ENCODE measurements around the gene CHCHD6.

Gene CHCHD6

DNA sequence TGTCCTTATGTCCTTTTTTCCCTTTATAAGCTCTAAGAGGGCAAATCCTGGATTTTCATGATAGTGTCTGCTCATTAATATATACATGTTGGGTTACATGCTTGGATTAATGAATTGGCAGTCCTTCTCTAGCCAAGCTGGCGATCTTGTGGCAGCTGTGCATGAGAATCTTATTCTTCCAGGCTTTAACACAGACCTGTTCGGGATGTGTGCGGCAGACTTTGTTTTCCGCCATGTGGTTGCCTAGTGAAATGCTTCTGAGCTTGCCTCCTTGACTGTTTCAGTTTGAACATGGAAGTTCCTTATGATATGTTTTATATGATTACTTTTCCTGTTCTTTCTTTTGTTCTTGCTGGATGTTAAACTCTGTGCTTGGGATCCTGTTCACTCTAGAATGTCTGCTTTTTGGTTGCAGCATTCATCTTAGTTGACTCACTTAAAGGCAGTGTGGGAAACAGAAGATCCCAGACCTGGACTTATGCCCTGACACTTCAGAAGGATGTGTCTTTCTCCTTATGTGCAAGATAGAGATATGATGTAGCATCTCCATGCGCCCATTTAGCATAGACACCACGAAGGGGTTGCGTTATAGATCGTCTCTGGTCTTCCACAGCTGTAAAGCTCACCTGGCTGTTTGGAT lies 7.2 kb downstream of the CHCHD6 start:
- DNase-seq: no peak

DNA sequence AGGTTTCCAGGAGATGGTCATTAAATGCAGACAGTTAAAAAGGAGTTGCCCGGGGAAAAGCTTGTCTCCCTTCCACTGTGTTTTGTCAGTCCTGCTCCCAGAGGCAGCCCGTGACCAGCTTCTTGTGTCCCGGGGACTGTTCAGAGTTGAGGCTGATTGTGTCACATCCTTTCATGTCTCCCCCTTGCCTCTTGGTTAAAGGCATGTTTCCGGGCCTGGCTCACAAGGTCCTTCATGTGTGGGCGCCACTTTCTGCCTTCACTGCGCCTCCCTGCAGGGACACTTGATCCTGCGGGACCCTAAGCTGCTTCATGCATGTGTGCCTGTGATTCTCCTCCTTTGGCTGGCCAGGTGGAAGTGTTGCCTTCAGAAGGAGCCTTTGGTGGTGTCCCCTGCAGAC lies 9.2 kb downstream of the CHCHD6 start:
- DNase-seq: no peak

DNA sequence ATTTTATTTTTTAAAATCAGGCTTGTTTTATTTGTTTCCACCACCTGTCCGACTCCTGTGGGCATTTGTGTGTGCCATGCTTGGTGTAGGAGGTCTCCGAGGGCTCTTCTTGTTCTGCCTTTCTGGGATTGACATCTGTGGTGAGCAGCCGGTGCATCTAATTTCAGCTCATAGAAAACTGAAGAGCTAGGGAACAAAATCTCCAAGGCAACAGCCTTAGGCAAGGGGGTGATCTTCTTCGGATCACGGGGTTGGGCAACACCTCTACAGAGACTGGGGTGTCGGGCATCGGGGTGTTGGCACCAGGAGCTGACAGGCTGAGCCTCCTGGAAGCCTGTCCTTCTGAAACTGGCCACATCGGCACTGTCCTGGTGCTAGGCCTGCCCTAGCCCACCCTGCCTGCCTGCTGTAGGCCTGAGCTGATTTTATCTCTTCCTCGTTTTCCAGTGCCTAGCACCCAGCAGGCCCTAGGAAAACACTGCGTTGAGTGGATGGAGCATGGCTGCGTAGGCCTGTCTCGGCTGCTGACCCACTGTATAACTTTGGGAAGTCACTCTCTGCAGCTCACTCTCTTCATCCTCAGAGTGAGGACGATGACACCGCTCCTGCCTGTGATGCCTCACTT lies 10.3 kb downstream of the CHCHD6 start:
- no peak for DNase-seq

DNA sequence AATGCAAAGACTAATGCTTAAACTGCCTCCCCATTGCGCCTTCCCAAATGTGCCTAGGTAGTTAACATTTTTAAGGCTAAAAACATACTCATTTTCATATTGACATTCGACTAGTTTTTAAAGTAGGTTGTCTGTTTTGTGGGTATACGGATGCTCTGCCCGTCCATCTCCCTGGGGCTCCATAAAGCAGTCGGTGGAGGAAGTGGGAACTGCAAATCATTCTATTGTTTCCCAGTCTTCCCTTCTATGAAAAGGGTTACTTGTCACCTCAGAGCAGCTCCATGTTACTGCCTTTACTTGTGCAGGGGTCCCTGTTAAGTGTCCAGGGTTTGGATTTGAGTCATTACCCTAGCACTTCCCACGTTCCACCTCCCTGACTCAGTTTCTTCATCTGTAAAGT lies 10.9 kb downstream of the CHCHD6 start:
- no peak for DNase-seq

DNA sequence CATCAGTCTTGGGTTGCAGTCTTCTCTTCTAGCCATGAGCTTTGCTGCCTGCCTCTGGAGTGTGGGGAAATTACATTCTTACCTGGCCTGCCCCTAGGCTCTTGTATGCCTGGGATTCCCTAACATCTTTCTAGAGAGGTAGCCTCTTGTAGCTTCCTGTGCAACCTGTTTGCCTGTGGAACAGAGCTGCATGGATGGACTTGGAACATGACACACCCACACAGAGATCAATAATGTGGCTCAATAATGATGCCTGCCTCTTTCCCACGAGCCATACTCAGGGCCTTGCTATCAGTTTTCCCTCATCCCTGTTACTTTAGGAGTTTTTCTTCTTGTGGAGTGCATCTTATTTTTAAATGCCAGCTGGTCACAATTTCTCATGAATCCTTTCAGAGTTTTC lies 11.4 kb downstream of the CHCHD6 start:
- no peak for DNase-seq

DNA sequence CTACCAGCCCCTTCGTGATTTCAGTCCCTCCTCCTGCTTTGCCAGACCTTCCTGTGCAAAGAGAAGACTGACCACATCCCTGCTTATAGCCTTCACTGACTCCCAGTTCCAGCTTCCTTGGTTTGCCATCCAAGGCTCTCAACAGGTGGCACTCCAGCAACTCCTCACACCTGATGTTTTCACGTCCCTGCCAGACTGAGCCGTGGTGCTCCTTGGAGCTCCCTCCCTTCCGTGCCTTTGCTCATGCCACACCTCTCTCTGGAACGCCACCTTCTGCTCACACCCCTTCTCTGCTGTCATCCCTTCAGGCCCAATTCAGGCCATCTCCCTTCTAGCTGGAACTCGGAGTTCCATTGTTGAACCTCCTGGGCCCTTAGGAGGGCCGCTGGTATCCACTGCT lies 12.0 kb downstream of the CHCHD6 start:
- no peak for DNase-seq

DNA sequence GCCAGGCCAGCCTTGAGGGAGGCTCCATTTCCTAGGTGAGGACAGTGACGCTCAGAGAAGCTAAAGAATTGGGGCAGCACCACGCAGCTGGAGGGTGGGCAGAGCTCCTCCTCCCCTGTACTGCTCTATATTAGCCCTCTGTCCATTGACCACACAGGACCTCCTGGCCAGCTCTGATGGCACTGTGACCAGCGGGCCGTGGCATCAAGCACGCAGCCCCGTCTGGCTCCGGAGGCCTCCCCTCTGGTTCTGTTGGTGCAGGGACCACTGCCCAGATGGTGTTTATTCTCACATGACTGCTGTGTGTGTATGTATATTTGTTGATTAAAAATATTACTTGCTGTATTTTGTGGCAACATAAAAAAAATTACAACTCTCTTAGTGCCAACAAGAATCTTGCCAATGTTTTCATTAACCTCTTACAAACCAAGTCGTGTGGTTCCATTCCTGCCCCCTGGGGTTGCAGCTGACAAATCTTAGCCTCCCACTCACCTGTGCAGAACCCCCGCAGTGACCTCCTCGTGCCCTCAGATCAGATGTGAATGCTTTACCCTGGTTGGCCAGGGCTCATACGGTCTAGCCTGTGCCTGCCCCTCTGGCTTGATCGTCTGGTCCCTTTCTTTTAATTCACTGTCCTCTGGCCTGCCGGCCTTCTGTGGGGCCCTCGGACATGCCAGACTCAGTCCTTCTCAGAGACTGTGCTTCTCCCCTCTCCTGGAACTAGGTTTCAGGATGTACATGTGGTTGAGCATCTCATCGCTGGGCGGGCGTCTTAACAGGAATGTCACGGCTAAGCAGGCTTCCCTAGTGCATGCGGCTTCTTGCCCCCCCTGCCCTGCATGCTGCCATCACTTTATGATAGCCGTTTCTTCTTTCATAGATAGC lies 14.8 kb downstream of the CHCHD6 start:
- no peak for DNase-seq

DNA sequence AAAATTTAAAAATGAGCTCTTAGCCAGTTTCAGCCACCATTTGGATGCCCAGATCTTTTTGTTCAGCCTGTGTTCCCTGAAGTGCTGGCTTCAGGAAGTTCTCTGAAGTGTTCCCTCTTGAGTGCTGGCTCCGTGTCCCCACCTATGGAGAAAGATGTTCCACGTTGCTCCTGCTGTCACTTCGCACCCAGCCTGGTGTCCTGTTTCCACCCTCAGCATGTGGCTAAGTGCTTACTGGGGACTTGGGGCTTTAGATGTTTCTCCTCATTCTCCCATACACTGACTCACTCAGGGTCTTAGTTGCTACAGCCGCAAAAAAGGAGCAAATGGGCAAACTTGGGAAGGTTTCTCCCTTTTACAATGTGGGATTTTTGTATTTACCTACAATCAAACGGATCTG lies 16.6 kb downstream of the CHCHD6 start:
- DNase-seq: no peak

DNA sequence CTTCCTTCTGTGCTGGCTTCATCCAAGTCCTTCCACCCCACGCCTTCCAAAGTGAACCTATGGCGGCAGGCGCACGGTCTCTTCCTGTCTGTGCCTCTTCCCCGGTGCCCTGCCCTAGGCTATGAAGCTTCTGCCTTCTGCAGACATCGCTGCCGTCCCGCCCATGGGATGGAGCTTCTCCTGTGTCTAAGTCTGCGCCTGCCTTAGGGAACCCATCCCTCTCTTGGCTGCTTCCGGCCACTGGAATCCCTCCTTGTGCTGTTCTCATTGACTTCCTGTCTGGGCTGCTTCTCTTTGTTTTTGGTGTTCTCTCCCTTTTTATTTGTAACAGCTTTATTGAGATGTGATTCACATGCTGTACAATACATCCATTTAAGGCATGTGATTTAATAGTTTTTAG lies 17.2 kb downstream of the CHCHD6 start:
- DNase-seq: no peak

DNA sequence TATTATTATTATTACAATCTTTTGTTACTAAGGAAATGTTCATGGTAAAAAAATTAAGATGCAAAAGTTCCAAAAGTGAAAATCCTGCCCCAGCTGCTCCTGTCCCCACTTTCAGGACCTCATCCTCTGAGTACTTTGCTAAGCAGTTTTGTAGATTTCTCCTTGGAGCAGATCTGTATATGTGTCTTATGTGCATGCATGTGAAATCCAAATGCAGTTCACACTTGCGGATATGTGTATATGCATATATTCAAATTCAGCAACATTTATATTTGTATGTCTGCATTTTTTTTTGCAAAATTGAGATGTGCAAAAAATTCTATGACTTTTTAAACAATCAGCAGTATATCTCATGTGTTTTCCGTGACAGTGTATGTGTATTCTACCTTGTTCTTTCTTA lies 19.2 kb downstream of the CHCHD6 start:
- DNase-seq: no peak

DNA sequence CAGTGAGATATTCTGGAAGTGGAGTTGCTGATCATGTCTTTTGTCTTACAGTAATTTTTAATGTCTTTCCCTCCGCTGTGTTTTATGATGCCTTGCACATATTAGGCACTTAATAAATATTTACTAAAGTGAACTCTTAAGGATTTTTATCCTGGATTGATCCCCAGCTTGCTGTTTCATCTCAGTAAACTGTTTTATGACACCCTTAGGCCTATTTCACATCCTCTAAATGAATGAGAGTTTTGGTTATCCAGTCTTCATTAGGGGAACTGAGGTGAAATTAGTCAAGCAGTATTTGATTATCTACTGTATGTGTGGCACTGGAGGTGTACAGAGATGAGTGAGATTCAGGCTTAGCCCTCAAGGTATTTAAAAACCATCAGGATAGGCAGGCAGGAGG lies 19.8 kb downstream of the CHCHD6 start:
- no peak for DNase-seq

DNA sequence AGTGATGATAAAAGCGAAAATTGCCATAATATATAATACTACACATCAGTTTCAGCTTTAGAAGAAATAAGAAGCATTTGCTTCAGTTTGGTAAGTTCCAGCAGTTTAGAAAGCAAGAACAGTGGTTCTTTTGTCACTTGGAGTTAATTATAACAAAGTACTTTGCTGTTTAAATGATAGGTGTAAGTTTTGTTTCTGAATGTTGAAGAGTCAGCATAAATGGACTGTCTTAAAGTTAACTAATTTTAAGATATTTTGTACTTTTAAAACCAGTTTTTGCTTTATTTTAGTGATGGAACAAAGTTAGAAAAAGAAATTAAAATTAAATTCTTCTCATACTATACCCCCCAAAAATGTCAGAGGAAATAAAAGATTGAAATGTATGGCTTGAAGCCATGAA lies 24.6 kb downstream of the CHCHD6 start:
- no peak for DNase-seq

DNA sequence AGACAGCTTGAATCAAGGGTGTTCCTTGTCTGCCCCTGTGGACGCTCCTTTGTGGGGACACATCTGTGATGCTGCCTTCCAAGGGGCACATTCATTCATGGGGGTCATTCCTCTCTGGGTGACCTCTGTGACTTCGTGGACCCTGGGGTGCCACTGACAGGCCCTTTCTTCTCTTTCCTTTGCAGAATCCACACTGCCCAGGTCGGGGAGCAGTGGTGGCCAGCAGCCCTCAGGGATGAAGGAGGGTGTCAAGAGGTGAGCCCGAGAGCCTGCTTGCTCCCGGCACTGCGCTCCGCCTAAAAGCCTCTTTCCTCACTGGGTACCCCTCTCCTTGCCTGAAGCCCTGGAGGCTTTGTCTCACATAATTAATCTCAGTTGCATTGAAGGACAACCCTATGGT lies 26.3 kb downstream of the CHCHD6 start:
- DNase-seq: no peak

DNA sequence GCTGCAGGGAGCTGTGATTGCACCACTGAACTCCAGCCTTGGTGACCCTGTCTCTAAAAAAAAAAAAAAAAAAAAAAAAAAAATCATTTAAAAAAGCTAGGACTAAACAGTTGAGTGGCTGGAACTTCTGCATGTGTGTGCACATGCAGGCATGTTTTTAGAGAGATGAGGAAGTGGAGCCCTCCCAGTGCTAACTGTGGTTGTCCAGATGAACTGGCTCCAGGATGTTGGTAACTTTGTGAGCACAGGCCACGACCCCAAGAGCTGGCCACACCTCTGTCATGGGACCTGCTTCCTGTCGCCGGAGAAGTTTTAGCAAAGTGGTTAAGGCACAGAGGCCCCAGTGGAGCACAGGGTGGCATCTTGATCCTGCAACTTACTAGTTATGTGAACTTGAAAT lies 27.0 kb downstream of the CHCHD6 start:
- DNase-seq: no peak

DNA sequence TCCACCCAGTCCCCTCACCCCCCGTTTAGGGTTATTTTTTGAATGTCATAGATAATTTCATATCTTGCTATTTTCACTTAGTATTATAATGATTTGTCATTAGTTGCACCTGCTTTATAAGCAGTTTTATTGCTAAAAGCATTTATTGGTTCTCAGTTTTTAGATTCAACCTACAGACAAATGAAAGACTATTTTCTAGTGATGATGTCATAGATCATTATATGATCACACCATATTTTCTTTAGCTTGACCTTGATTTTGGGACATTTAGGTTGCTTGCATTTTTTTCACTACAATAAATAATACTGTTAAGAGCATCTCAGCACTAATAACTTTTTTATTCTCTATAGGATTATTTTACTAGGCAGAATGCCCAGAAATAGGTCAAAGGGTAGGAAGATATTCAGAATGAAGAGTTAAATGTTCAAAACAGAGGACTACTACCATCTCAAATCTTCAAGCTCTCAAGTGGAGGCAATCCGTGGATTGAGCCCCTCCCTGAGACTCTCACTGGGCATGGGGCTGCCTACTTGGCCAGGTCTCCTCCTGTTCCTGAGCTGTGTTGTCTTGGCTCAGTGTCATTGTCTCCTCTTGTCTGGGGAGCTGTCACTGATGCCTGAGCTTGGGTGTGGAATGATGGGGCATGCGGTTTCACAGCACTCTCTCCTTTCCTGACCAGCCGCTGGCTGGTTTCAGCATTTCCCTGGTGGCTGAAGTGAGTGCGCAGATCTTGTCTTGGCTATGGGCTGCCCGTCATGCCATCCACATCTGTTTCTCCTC lies 28.4 kb downstream of the CHCHD6 start:
- no peak for DNase-seq

DNA sequence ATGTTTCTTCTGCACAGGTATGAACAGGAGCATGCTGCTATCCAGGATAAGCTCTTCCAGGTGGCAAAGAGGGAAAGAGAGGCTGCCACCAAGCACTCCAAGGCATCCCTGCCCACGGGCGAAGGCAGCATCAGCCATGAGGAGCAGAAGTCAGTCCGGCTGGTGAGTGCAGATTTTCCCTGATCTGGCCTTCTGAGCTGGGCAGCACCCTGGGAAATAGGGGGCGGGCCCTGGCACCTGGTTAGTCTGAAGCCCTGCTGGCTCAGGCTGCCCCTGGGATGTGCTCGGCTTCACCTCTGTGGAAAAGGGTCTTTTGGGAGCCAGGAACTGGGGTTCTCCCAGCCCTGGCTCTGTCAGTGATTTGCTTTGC lies 29.0 kb downstream of the CHCHD6 start:
- DNase-seq: no peak

DNA sequence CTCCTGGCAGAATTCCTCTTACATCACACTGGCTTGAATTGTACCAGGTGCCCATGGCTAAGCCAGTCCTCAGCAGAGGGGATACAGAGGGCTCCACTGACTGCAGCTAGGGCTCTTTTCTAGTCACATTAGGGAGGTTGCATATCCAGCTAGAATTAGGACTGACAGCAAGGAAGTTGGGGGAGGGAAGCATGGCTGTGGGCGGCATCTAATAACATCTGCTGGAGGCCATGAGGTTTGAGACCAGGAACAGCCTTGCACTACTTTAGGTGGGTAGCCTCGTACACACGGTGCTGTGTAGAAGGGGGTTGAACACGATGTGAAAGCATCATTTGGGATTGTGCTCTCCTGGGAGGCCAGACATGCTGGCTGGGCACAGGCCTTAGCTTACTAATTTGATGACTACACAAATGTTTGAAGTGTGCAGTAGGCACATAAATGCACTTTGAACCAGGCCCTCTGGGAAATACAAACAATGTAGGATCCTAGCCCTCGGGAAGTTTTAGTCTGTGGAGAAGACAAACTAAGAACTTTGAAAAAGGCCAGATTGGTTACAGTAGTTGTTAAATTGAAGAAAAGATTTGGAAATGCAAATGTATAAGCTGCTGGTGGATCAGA lies 30.2 kb downstream of the CHCHD6 start:
- no peak for DNase-seq

DNA sequence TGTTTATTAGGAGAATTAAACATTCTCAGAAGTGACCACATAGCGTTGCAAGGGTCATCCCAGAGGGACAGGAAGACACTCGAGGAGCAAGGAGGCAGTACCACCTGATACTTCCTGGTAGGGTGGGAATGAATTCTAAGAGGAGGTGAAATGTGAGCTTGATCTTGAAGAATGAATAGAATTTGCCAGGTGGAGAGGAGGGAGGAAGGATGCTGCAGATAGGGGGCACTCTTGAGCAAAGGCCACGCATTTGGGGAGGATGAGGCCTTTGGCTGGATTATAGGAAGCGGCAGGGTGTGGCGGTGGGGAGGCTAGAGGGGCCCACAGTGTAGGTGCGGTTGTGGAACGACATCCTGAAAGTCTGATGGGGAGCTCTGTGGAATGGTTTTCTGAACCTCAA lies 33.5 kb downstream of the CHCHD6 start:
- no peak for DNase-seq

DNA sequence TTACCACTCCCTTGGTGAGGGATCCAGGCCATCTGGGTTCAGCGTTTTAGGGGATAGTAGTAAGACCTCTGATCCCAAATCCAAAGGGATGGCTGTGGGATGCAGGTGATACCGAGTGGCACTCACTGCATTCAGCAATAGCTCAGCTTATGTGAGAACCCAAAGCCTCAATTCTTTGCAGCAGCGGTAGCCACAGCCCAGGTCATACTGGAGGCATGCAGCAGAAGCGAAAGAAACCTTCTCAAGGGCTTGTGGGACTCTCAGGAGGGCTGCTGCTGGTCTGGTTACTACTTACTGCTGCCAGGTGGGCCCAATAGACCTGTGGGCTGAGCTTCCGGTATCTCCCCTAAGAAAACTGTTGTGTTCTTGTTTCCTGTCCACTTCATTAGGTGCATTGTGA lies 38.0 kb downstream of the CHCHD6 start:
- DNase-seq: no peak

DNA sequence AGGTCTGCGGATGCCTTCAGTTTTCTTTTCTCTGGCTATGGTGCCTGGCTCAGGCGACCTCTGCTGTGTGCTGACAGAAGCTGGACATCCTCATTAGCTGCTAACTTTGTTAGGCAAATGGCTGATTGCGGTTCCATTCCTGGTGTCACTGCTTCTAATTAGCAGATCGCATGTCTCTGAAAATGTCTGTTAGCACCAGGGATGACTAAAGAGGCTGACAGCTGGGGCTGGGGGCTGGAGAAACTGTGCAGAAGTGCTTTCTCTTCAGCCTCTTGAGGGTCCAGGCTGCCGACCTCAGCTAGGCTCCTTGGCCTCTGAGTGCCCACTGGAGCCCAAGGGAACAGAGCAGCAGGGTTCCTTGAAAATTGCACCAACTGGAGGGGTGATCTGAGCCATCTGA lies 39.3 kb downstream of the CHCHD6 start:
- no peak for DNase-seq

DNA sequence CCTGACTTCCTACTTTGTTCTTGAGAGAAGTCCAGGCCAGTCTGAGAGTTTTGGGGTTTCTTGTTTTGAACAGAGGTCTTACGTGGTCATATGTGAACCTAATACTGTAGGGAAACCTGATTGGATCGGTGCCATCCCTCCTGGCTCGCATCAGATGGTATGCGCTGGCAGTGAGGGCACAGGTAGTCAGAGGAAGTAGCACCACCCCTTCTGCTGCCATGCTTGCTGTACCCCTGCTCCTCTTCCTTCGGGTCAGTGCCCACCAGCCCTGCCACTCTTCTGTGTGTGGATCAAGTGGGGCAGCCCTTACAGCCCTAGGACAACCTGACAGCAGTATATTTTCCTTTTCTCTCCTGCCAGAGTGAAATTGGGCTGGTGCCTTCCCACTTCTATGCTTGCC lies 39.7 kb downstream of the CHCHD6 start:
- DNase-seq: no peak

DNA sequence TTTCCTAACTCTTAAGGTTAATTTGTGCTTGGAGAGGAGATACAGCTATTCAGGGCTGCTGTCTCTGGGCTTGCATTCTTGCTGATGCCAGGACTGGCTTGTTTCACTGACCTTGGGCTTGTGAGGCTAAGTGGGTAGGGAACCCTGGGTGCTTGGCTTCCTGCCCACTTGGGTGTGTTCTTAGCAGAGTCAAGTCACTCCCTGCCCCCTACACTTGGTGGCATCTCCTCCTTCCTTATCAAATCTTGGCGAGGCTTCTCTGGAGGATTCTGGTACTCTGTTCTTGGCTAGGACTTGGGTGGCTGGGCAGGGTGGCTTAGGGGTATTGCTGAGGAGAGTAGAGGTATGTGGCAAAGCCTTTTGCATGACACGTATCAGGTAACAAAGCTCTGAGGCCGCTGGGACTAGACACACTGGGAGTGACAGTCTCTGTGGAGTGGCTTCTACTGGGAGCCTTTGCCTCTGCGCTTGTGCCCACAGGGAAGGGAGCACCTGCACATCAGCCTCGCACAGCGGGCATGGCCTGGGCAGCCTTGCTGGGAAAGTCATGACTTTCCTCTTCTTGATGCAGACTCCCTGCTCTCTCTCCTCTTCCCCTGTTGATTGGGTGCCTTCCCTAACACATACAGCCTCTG lies 41.8 kb downstream of the CHCHD6 start:
- no peak for DNase-seq
